AG20443 (cell line): Measurements from ENCODE around the gene PPP1R11.
"Not testable (repeated sequence)": the region's sequence is repeated elsewhere in the genome, so short reads cannot be mapped to it uniquely, and the experiment has no call there.

ENCODE experiments used
- DNase-seq: peaks from one replicate; pipeline ENCODE4 v3.0.0; 2012; ENCODE audit warnings: low spot score, mixed read lengths

The PPP1R11 gene

GRCh38 chr6:30097902-30098768 lies 31.1 kb downstream of the PPP1R11 start:
- no peak for DNase-seq

DNA sequence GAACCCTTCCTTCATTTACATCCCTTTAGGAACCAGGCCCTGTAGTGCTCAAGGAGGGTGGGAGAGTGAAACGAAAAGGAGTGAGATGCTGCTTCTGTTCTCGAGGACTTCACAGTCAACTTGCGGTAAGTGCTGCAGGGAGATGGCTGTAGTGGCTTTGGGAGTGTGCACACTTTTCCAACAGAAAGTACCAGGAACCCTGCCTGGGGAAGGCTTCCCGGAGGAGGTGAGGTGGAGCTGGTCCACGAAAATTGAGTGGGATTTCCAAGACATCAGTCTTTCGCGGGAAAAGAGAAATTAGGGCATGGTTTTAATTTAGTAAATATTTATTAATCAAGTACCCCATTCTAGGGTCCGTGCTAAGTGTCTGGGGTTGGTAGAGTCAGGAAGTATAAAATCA lies 33.2 kb downstream of the PPP1R11 start:
- DNase-seq, result no peak

GRCh38 chr6:30100585-30101443 lies 33.8 kb downstream of the PPP1R11 start:
- peak; percentile 29 for DNase-seq

DNA sequence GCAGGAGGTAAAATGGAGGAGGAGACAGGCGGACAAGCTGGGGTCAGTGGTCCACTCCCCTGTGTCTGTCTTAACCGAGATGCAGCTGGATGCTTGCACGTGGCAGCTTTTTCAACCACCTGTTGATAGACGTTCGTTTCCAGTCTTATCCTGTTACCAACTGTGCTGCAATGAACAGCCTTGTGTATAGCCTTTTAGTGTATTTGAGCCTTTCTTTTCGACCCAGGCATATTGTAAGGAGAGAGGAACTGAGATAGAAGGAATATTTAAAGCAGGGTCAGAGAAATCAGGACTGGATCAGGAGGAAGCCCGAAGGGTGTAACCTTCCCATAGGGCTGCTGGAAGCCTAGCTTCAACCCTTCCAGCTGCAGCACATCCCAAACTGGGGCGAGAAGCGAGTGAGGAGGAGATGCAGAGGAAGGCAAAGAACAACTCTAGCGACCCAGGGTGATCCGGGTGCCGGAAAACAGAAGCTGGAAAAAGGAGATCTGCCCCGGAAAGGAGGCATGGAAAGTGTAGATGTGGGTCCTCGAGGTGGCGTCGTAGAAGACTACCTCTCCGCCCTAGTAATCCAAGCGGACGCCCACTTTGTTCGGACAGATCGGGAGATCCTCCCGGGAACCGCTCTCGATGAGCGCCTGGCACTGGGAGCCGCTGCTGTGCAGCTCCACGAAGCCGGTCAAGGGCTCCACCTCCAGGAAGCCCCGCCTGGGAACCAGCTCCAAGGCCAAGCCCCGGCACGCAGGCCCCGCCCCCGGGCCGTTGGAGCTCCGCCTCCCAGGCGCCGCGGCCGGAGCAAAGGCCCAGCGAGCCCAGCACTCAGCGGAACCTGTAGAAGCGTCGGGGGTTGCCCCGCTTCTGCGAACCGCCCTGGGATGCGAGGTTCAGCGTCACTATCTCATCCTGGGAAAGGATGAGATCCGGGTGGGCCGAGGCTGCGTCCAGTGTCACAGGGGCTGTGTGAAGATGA lies 34.7 kb downstream of the PPP1R11 start:
- DNase-seq, result peak; percentile 96

DNA sequence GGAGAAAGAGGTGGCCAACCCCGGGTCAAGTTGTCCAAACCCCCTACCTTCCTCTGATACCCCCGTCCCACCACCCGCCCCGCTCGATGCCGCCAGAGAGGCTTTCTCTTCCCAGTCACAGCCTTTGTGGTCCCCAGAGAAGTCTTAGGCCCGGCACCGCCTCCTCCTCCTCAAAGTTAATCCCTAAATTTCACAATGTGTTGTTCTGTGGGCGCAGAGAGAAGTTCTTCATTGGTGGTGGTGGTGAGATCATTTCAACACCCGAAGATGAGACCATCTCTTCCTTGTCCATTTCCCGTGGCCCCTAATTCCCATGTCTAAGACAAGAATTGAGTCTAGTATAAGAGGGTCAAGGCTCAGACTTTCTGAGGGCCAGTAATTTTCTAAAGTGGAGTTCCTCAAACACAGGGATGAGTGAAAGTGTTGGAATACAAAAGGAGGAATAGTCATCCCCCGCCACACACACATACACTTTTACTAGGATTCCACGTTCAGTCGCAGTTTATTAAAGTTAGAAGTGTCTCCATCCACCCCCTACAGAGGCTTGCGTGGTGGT lies 35.5 kb downstream of the PPP1R11 start:
- peak; percentile 32 for DNase-seq

- peak; percentile 89 for DNase-seq
Measured at GRCh38 chr6:30102970-30103871, 36.2 kb downstream of the PPP1R11 start.

DNA sequence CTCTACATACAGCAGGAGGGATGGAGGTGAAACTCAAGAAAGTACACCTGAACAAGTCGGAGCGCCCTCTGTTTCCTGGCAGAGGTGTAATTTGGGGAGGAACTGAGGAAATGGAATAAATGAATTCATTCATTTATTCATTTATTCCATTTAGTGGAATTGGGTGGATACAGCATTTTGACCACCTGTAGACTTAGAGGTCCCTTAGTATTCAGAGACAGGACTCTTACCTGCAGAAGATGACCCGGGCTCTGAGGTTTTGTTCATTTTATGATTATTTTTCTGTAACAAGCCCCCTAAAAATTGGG lies 36.8 kb downstream of the PPP1R11 start:
- no peak for DNase-seq

DNA sequence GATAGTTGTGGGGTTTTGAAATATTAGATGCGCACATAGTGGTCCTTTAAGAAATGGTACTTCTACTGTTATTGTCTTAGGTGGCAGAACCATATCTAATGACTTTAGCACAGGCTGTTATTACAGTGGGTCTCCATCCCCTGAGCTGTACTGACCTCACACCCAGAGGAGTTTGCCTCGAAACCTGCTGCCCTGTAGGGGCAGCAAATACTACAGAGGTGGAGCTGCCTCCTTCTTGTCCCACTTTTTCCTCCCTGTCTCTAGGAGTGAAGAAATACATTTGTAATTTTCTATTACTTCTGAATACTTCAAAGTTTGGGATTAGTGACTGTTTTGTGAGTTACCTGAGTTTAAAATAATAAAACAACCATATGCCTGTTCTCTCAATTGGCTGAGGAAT lies 37.7 kb downstream of the PPP1R11 start:
- DNase-seq, result no peak

DNA sequence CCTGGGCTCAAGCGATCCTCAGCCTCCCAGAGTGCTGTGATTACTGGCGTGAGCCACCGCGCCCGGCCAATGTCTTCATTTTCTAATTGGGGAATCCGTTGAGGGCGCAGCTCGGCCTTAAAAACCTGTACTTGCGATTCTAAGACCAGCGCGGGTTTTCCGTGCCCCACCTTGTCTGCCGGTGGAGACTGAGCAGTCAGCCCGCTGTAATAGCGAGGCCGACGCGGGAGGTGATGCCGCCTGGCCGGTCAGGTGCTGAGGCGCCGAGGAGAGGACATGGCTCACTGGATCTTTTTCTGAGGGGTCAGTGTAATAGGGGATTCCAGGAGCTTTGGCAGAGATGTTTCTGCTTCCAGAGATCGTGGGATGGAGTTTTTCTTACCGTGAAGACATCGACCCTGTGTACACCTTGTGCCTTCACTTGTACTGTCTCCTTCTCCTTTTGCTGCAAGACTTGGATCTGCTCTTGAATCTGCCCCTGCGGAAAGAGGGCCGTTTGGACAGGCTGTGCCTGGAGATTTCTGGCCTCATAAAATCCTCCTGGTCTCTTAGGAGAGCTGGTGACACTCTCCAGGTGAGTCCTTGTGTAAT lies 44.4 kb downstream of the PPP1R11 start:
- no peak for DNase-seq

- no peak for DNase-seq
Measured at GRCh38 chr6:30112402-30112994, 45.5 kb downstream of the PPP1R11 start.

DNA sequence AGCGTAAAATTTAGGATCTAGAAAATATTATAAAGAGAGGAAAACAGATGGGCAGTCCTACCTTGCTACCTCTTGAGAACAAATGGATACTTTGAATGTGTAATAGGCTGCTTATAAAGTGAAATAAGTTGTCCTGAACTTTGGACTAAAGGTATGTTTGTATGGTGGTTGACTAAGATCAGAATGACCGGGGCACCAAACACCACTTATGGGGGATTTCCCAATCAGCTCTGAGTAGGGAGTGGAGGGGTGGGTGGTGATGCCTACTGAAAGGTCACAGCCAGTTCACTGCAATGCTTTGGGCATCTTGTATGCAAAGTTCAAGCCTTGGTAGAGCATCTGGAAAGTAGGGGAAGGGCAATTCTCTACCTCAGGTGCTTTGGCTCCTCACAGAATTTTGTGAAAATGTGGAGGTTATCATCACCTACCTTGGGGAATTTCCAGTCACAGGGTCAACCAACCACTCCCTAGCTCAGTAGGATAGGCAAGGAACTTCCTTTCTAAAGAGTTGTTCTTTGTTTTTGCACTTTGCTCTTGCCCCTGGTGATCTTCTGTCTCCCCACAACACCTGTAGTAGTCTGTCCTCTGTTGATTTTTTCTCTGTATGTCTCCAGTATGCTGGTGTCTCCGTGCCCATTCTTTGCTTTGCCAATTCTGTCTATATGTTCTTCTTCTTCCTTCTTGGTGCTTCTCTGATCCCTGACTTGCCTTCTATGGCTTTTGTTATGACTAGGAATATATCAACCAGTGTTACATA lies 46.2 kb downstream of the PPP1R11 start, which contains the start of gene TRIM31:
Gene TRIM31, minus strand, starts transcription at position 88 of the 757 bp plus-strand sequence. CDS start 285 bp downstream, outside the sequence.
- DNase-seq, result no peak

DNA sequence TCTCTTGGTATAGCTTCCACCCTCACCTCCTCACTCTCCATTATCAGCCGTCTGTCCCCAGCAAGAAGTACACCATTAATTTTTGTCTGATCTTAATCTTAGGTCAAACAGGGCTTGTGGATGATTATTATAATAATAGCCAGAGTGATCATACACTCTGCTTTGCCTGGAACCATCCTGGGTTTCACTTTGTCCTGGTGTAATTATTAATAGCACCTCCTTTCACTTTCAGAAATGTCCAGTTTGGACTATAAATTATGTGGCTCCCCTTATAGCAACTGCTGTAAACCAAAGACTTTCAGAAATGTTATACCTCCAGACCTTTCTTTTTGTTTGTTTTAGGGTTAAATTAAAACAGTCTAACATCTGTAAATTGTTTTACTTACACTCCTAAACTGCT lies 46.8 kb downstream of the PPP1R11 start:
- DNase-seq, result no peak

DNA sequence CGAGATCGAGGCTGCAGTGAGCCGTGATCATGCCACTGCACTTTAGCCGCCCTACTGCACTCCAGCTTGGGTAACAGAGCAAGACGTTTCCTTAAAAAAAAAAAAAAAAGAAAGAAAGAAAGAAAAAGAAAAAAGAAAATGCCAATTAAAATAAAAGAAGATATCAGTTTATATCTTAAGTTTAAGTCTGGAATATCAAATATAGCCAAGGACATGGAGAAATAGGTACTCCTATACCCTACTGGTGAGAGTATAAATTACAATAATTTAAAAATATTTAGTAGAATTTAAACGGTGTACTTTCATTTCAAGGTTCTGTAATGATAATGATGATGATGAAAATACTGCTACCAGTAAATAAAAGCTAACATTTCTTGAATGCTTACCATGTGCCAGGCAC lies 49.7 kb downstream of the PPP1R11 start:
- DNase-seq, result no peak

DNA sequence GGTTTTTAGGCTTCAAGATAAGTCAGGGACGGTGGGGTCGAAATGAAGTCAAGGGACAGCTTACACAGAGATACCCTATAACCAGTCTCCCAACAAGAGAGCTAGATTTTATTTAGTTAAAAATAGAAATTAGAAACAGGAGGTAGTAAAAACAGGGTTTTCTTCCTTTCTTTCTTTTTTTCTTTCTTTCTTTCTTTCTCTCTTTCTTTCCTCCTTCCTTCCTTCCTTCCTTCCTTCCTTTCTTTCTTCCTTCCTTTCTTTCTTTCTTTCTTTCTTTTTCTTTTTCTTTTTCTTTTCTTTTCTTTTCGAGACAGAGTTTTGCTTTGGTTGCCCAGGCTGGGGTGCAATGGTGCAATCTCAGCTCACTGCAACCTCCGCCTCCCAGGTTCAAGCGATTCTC lies 51.7 kb downstream of the PPP1R11 start:
- not testable (repeated sequence) for DNase-seq
